ENCODE results near the gene TULP1. TPM values are rescaled to one million over a fixed set of nuclear protein-coding genes. Genes with fewer than 3 reads are reported as not detected.

Gene TULP1
- total RNA-seq (ENCODE audit: unreplicated experiment), result not detected
- long read RNA-seq, result 0 reads

GRCh38 chr6:35512740-35513139, at the start of gene TULP1:
TULP1 (minus strand) TSS chr6:35512896; CDS start chr6:35512858, 38 bp downstream.
- no peak for TF ChIP-seq CTCF (IDR thresholded peaks at IDR 0.05; ENCODE audit: unreplicated experiment)
- no peaks in the 10 kb centered on the region for H3K9me3 Mint-ChIP-seq (ENCODE audit: unreplicated experiment)
- peaks cover 3% of the 10 kb centered on the region for H3K4me1 Mint-ChIP-seq (ENCODE audit: unreplicated experiment)
- no peaks in the 10 kb centered on the region for H3K36me3 Mint-ChIP-seq (ENCODE audit: low read depth, unreplicated experiment)
- no peak within 1 kb of the TSS for H3K27ac Mint-ChIP-seq (ENCODE audit: unreplicated experiment)
- no peak for DNase-seq (ENCODE audit: low spot score)
- peaks cover 8% of the 10 kb centered on the region for H3K27me3 Mint-ChIP-seq (ENCODE audit: unreplicated experiment)
- no peak within 1 kb of the TSS for H3K4me3 Mint-ChIP-seq (ENCODE audit: unreplicated experiment)

- no peak for TF ChIP-seq CTCF (IDR thresholded peaks at IDR 0.05; ENCODE audit: unreplicated experiment)
- Mint-ChIP-seq H3K27ac (ENCODE audit: unreplicated experiment) (no peak overlapping the region), H3K36me3 (ENCODE audit: low read depth, unreplicated experiment) (no peaks in the 10 kb centered on the region), H3K4me1 (ENCODE audit: unreplicated experiment) (no peaks in the 10 kb centered on the region), H3K9me3 (ENCODE audit: unreplicated experiment) (no peaks in the 10 kb centered on the region), H3K27me3 (ENCODE audit: unreplicated experiment) (peaks cover 3% of the 10 kb centered on the region), H3K4me3 (ENCODE audit: unreplicated experiment) (no peak overlapping the region)
- DNase-seq (ENCODE audit: low spot score), result no peak
These were observed 49.4 kb upstream of the TULP1 start for GRCh38 chr6:35562060-35562459.

GRCh38 chr6:35561113-35561512, 48.4 kb upstream of the TULP1 start:
- Mint-ChIP-seq H3K9me3 (ENCODE audit: unreplicated experiment) (no peaks in the 10 kb centered on the region), H3K27me3 (ENCODE audit: unreplicated experiment) (peaks cover 3% of the 10 kb centered on the region), H3K4me1 (ENCODE audit: unreplicated experiment) (no peaks in the 10 kb centered on the region), H3K27ac (ENCODE audit: unreplicated experiment) (no peak overlapping the region), H3K36me3 (ENCODE audit: low read depth, unreplicated experiment) (no peaks in the 10 kb centered on the region), H3K4me3 (ENCODE audit: unreplicated experiment) (no peak overlapping the region)
- no peak for DNase-seq (ENCODE audit: low spot score)
- no peak for TF ChIP-seq CTCF (IDR thresholded peaks at IDR 0.05; ENCODE audit: unreplicated experiment)

- Mint-ChIP-seq H3K4me1 (ENCODE audit: unreplicated experiment) (no peaks in the 10 kb centered on the region), H3K36me3 (ENCODE audit: low read depth, unreplicated experiment) (no peaks in the 10 kb centered on the region)
- TF ChIP-seq CTCF (IDR thresholded peaks at IDR 0.05; ENCODE audit: unreplicated experiment), result no peak
These were observed 45.9 kb upstream of the TULP1 start for GRCh38 chr6:35558571-35558970.

GRCh38 chr6:35557239-35557638, 44.5 kb upstream of the TULP1 start:
- H3K27ac Mint-ChIP-seq (ENCODE audit: unreplicated experiment), result no peak overlapping the region
- no peaks in the 10 kb centered on the region for H3K4me1 Mint-ChIP-seq (ENCODE audit: unreplicated experiment)
- no peaks in the 10 kb centered on the region for H3K36me3 Mint-ChIP-seq (ENCODE audit: low read depth, unreplicated experiment)
- H3K9me3 Mint-ChIP-seq (ENCODE audit: unreplicated experiment), result no peaks in the 10 kb centered on the region
- H3K4me3 Mint-ChIP-seq (ENCODE audit: unreplicated experiment), result no peak overlapping the region
- H3K27me3 Mint-ChIP-seq (ENCODE audit: unreplicated experiment), result peaks cover 4% of the 10 kb centered on the region
- DNase-seq (ENCODE audit: low spot score), result no peak
- no peak for TF ChIP-seq CTCF (IDR thresholded peaks at IDR 0.05; ENCODE audit: unreplicated experiment)

More at GRCh38 chr6:35558571-35558970, 45.9 kb upstream of the TULP1 start:
- DNase-seq (ENCODE audit: low spot score), result no peak
- no peak overlapping the region for H3K27ac Mint-ChIP-seq (ENCODE audit: unreplicated experiment)
- peaks cover 4% of the 10 kb centered on the region for H3K27me3 Mint-ChIP-seq (ENCODE audit: unreplicated experiment)
- H3K9me3 Mint-ChIP-seq (ENCODE audit: unreplicated experiment), result no peaks in the 10 kb centered on the region
- no peak overlapping the region for H3K4me3 Mint-ChIP-seq (ENCODE audit: unreplicated experiment)
